Left kidney (tissue), 2 donors: ENCODE measurements around the gene TTBK1. TPM values are rescaled to one million over a fixed set of nuclear protein-coding genes. Genes with fewer than 3 reads are reported as not detected.

ENCODE experiments used
- DNase-seq: peaks from one replicate; pipeline ENCODE4 v3.0.0-alpha.2; 2013
- polyA plus RNA-seq: library from polyadenylated mRNA; unstranded; fragments of 120-200 nt; gene quantifications from one replicate; pipeline ENCODE4 v1.2.1, GENCODE V29; 2013; ENCODE audit not compliant: insufficient read length

The TTBK1 gene
- polyA plus RNA-seq, 1 donor, result 0.37 TPM

- no peak for DNase-seq
Observed at GRCh38 chr6:43304882-43305281, 61.6 kb downstream of the TTBK1 start.

DNA sequence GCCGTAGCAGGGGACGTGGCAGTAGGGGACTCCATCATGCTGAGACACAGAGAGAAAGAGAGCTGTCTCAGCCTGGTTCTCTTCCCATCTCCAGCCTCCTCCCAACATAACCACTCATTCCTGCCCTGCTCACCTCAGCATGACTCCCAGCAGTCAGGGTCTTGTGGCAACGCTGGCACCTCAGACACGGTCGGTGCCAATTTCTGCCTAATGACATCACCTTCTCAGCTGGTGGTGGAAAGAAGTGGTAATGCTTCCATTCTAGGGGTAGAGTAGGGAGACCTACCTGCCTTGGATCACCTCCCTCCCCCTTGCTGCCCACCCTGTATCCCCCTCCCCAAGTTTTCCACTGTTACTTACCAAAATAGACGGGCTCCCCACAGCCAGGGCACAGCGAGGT lies 62.8 kb downstream of the TTBK1 start:
- no peak for DNase-seq

DNA sequence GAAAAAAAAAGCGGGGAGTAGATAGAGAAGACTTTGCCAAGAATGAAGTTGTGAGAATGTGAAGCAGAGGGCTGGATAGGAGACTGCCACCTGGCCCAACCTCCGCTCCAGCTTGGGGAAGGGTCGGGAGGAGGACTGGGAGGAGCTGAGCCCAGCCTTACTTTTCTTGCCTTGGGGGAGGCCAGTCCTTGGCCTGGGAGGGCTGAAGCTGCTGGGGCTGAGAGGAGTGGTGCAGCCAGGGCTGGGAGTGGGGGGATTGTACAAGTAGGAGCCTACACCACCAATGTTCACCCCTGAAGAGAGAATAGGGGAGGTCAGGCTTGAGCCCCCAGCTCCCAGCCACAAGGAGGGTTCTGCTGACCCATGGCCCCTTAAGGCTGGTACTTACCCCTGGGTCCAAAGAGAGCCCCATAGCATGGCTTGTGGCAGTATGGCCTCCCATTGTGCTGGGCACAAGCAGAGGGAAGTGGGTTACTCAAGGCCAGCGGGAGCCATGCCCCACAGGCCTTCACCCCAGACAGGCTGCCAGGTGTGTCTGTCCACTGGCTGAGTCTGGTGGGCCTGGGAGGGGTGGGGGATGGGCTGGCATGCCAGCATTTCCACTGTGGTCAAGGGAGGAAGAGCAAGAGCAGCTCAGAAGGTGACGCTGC lies 64.3 kb downstream of the TTBK1 start:
- no peak for DNase-seq

GRCh38 chr6:43308101-43308989 lies 65.1 kb downstream of the TTBK1 start, which contains the start of gene CRIP3:
CRIP3 (minus strand) TSS chr6:43308826; CDS start chr6:43308792, 34 bp downstream.
- peak; percentile 15 for DNase-seq

DNA sequence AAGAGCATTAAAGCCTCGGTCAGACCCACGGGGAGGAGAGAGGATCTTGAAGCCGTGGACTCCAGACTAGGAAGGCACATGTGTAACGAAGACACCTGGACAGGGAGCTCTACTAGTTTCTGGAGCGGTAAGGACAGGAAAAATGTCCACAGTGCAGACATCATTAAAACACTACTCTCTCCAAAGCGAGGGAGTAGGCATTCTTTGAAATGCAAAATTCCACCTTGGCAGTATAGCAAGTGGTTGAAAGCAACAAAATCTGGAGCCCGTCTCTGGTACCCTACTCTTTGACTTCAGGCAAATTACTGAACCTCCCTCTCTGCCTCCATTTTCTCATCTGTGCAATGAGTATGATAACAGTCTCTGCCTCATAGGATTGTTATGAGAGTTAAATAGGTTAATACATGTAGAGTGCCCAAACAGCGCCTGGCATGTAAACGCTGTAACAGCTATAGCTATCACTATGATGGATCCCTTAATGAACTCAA lies 65.8 kb downstream of the TTBK1 start:
- no peak for DNase-seq

- DNase-seq, result no peak
Observed at GRCh38 chr6:43310134-43310533, 66.9 kb downstream of the TTBK1 start.

- DNase-seq, result no peak
Observed at GRCh38 chr6:43310624-43311023, 67.3 kb downstream of the TTBK1 start.

DNA sequence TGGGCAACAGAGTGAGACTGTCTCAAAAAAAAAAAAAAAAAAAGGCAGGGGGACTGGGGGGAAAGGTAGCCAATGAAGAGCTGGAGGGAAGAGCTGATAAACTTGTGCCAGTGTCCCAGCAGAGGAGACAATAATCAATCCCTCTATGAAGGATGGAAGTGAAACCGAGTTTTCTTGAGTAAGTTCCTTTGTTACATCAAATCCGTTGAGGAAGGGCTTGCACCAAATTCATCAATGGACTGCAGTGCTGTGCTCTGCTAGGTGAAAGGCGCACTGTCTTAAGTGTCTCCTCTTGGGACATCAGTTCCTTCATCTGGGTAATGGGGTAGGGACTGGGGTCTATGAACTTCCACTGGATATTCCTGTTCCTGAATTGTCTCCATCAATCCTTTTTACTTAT lies 68.4 kb downstream of the TTBK1 start:
- DNase-seq, result no peak

- DNase-seq, result no peak
Observed at GRCh38 chr6:43313813-43314212, 70.5 kb downstream of the TTBK1 start.

GRCh38 chr6:43318011-43318410 lies 74.7 kb downstream of the TTBK1 start:
- DNase-seq, result no peak

DNA sequence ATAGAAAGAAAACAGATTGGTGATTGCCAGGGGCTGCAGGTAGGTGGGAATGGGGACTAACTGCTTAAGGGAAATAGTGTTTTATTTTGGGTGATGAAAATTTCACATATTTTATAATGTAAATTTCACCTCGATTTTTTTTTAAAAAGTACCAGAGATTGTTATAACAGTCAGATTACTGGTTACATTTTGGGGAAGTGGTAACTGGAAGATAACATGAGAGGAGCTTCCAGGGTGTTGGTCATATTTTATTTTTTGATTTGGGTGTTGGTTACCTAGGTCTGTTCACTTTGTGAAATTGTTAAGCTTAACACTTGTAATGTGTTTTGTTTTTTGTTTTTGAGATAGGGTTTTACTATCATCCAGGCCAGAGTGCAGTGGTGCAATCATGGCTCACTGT lies 82.6 kb downstream of the TTBK1 start:
- DNase-seq, result no peak

DNA sequence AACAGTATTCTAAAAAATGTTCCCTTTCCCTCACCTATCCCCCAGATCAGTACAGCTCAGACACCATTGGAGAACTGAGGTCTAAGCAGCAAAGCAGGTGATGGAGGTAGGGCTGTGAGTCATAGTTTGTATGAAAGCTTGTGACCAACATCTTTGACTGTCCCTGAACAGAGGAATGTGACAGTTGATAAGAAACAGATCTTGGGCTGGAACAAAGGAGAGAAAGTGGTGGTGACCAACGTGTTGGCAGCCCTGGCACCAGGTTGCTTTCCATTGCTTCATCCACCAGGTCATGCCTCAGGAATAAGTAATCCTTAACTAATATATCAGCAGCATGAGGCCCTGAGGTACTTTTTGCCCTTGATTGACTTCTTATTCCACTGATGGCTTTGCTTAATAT lies 85.2 kb downstream of the TTBK1 start:
- no peak for DNase-seq

- no peak for DNase-seq
Observed at GRCh38 chr6:43331470-43331869, 88.2 kb downstream of the TTBK1 start.

DNA sequence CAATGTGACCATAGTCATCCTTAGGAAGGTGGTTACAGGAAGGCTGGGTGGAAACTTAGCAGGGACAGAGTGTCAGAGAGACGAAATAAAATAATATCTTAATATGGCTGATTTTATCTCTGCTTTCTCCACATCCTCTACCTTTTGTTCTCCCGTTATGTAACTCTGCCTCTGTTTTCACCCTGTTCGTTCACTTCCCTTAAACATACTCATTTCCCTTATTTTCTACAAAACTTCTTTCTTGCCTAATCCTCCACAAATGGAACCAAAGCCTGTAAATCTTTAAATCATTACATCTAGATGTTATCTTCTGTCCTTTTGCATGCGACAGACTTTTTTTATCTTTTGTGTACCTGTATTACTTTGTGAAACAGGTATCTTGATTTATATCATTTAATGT lies 88.6 kb downstream of the TTBK1 start:
- DNase-seq, result no peak

DNA sequence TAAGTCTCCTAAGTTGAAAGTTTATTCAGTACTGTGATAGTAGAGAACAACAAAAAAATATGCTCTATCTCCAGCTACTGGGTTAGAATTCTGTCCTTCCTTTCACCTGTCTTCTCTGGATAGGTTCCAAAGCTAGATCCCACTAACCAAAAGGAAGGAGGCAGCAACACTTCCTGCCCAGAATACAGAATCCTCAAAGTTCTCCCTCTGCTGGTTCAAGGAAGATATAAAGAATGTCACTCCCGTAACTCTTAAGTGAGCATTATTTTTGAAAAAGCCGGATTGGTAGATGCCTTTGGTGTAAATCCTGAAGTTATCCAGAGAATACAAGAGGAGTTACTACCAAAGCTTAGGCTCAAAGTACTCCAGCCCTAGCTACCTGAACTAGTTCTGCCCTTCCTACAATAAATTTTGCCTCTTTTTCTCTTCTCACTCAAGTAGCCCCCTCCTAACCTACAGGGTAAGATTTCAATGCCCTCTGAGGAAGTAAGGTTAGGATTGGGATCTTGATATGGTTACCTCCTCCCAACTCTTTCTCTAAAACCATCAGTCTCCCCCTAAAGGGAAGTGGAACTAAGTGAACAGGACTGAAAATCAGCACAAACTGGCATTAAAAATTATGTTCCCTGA lies 91.3 kb downstream of the TTBK1 start:
- DNase-seq, result peak; percentile 63

DNA sequence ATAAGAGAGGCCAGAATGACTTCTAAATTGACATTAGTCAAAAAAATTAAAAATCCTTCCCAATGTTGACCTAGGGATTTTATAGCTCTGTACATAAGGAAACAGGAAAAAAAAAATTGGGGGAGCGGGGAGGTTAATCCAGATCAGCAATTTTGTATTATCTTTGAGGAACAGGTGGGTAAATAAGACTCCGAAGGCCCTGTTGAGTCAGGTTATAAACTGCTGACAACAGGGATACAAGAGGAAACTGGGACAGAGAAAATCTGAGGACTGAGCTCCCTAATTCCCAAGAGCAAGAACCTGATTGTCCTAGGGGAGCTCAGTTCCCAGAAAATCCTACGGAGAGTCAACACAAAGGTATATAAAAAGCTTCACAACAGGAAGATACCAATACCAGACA lies 92.2 kb downstream of the TTBK1 start:
- DNase-seq, result no peak

DNA sequence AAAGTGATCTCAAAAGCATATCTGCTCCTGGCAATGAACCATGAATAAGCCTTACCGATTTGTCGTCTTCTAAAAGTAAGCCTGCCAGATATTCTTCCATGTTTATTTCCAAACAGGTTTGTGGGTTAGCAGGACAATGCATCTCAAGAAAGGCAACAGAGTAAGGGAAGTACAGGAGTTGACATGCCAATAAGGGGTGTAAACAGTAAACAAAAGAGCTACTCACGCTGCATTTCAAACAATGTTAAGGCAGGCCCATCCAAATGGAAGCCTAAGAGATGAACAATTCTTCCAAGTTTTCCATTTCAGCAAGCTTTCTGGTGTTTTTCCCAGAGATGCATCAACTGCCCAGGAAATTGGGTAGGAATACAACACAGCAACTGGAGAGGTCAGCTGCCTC lies 93.1 kb downstream of the TTBK1 start:
- no peak for DNase-seq

Other genes starting within 250 kb of the TTBK1 start
- 76.7 TPM for gene MEA1, start 229.5 kb upstream of the TTBK1 start, polyA plus RNA-seq
- 85.4 TPM for gene KLHDC3, start 229.2 kb upstream of the TTBK1 start, polyA plus RNA-seq
- gene RRP36, start 221.9 kb upstream of the TTBK1 start, polyA plus RNA-seq, result 63.6 TPM
- 49.7 TPM for gene CUL7, start 189.6 kb upstream of the TTBK1 start, polyA plus RNA-seq
- gene MRPL2, start 184.0 kb upstream of the TTBK1 start, polyA plus RNA-seq, result 53.2 TPM
- gene KLC4, start 183.8 kb upstream of the TTBK1 start, polyA plus RNA-seq, result 72.4 TPM
- 213 TPM for gene PTK7, start 167.2 kb upstream of the TTBK1 start, polyA plus RNA-seq
- 28.2 TPM for gene SRF, start 72.2 kb upstream of the TTBK1 start, polyA plus RNA-seq
- gene CUL9, start 61.3 kb upstream of the TTBK1 start, polyA plus RNA-seq, result 44.3 TPM
- 44.3 TPM for gene DNPH1, start 14.0 kb upstream of the TTBK1 start, polyA plus RNA-seq
- gene SLC22A7, start 54.8 kb downstream of the TTBK1 start, polyA plus RNA-seq, result 1.2 TPM
- 7.3 TPM for gene CRIP3, start 65.3 kb downstream of the TTBK1 start, polyA plus RNA-seq
- gene ZNF318, start 126.2 kb downstream of the TTBK1 start, polyA plus RNA-seq, result 38.1 TPM
- gene ABCC10, start 184.1 kb downstream of the TTBK1 start, polyA plus RNA-seq, result 28.9 TPM
- gene DLK2, start 212.1 kb downstream of the TTBK1 start, polyA plus RNA-seq, result 1.00 TPM
- 41.3 TPM for gene TJAP1, start 234.1 kb downstream of the TTBK1 start, polyA plus RNA-seq